ENCODE results near the gene FXYD1. TPM values are rescaled to one million over a fixed set of nuclear protein-coding genes. Genes with fewer than 3 reads are reported as not detected.

The FXYD1 gene
- total RNA-seq, 4 donors from 2014 or later: 10.6 to 29.2 TPM; not detected in 2

GRCh38 chr19:35104361-35104760, 34.3 kb upstream of the FXYD1 start:
- 87 to 88% methylated on average over 3 to 11 of the region's 11 CpGs for WGBS, 2 donors (ENCODE audit: low coverage in 1 of 2)
- Histone ChIP-seq H3K27me3 (no peaks in the 10 kb centered on the region), H3K9me3 (no peaks in the 10 kb centered on the region), H3K36me3 (no peaks in the 10 kb centered on the region), H3K27ac (no peak overlapping the region), H3K4me3 (no peak overlapping the region), H3K4me1 (peaks cover 0 to 10% (median 3%) of the 10 kb centered on the region in 4 donors)
- TF ChIP-seq CTCF (IDR thresholded peaks at IDR 0.05): no peak
- TF ChIP-seq POLR2AphosphoS5 (IDR thresholded peaks at IDR 0.05): no peak
- no peak for TF ChIP-seq EP300 (IDR thresholded peaks at IDR 0.05; ENCODE audit: low read depth)
- TF ChIP-seq POLR2A (IDR thresholded peaks at IDR 0.05): no peak
- DNase-seq: no peak
- intact Hi-C loops (cut with DNase I; ENCODE audit: low total_unique reads) (no loop called here), in situ Hi-C loops (cut with MboI; ENCODE audit: low pct_ligation_motif_present in 1 of 4, low pct_unique_long_range_greater_than_20kb in 1 of 4, low sequenced_read_pairs in 3 of 4) (no loop called here)

DNA sequence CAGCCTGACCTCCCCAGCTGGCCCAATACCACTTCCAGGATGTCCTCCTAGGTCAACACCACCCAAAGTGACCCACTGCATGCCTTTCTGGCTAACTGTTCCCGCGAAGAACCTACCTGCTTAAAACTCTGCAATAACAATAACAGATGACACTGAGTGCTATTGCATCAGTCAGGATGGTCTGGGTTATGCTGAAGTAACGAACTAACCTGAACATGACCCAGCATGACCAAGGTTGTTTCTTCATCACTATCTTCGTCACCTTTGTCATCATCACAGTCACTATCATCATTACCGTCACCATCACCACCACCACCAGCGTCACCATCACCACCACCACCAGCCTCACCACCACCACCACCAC, 33.6 kb upstream of the FXYD1 start:
- in situ Hi-C loops (cut with MboI; ENCODE audit: low pct_ligation_motif_present in 1 of 4, low pct_unique_long_range_greater_than_20kb in 1 of 4, low sequenced_read_pairs in 3 of 4) (no loop called here), intact Hi-C loops (cut with DNase I; ENCODE audit: low total_unique reads) (no loop called here)
- H3K27ac ChIP-seq: no peak overlapping the region
- TF ChIP-seq CTCF (IDR thresholded peaks at IDR 0.05) (no peak), POLR2AphosphoS5 (IDR thresholded peaks at IDR 0.05) (no peak), EP300 (IDR thresholded peaks at IDR 0.05; ENCODE audit: low read depth) (no peak), POLR2A (IDR thresholded peaks at IDR 0.05) (no peak)
- no peaks in the 10 kb centered on the region for H3K27me3 ChIP-seq
- 93 to 100% methylated on average over 1 to 6 of the region's 6 CpGs for WGBS, 2 donors (ENCODE audit: low coverage in 1 of 2)
- H3K36me3 ChIP-seq: no peaks in the 10 kb centered on the region
- H3K4me3 ChIP-seq: no peak overlapping the region
- peaks cover 0 to 17% (median 5%) of the 10 kb centered on the region in 4 donors for H3K4me1 ChIP-seq
- H3K9me3 ChIP-seq: no peaks in the 10 kb centered on the region
- DNase-seq: no peak

- Histone ChIP-seq H3K27ac (peak overlapping the region in 2 of 4 donors; percentile 2 to 17), H3K27me3 (no peaks in the 10 kb centered on the region), H3K4me1 (peaks cover 0 to 18% (median 5%) of the 10 kb centered on the region in 4 donors), H3K36me3 (no peaks in the 10 kb centered on the region), H3K9me3 (no peaks in the 10 kb centered on the region), H3K4me3 (no peak overlapping the region)
- TF ChIP-seq EP300 (IDR thresholded peaks at IDR 0.05; ENCODE audit: low read depth) (no peak), POLR2AphosphoS5 (IDR thresholded peaks at IDR 0.05) (no peak), POLR2A (IDR thresholded peaks at IDR 0.05) (no peak), CTCF (IDR thresholded peaks at IDR 0.05) (no peak)
- intact Hi-C loops (cut with DNase I; ENCODE audit: low total_unique reads) (no loop called here), in situ Hi-C loops (cut with MboI; ENCODE audit: low pct_ligation_motif_present in 1 of 4, low pct_unique_long_range_greater_than_20kb in 1 of 4, low sequenced_read_pairs in 3 of 4) (no loop called here)
- DNase-seq: no peak
- 86 to 92% methylated on average over 26 to 30 of the region's 30 CpGs for WGBS, 2 donors (ENCODE audit: low coverage in 1 of 2)
These were observed 33.0 kb upstream of the FXYD1 start for GRCh38 chr19:35105411-35106290.

- peak overlapping the region in 2 of 4 donors; percentile 2 to 17 for H3K27ac ChIP-seq
- no peaks in the 10 kb centered on the region for H3K9me3 ChIP-seq
- no peak for DNase-seq
- no peak for TF ChIP-seq POLR2AphosphoS5 (IDR thresholded peaks at IDR 0.05)
- no peak for TF ChIP-seq CTCF (IDR thresholded peaks at IDR 0.05)
- no peak for TF ChIP-seq POLR2A (IDR thresholded peaks at IDR 0.05)
- TF ChIP-seq EP300 (IDR thresholded peaks at IDR 0.05; ENCODE audit: low read depth): no peak
- H3K4me1 ChIP-seq: peaks cover 0 to 18% (median 5%) of the 10 kb centered on the region in 4 donors
- no peaks in the 10 kb centered on the region for H3K27me3 ChIP-seq
- WGBS, 2 donors (ENCODE audit: low coverage in 1 of 2): 96% methylated on average over 9 of the region's 9 CpGs; no CpG with 5 or more reads in 1 of the 2 donors
- in situ Hi-C loops (cut with MboI; ENCODE audit: low pct_ligation_motif_present in 1 of 4, low pct_unique_long_range_greater_than_20kb in 1 of 4, low sequenced_read_pairs in 3 of 4): no loop called here
- H3K4me3 ChIP-seq: no peak overlapping the region
- no peaks in the 10 kb centered on the region for H3K36me3 ChIP-seq
- intact Hi-C loops (cut with DNase I; ENCODE audit: low total_unique reads): no loop called here
These were observed 32.4 kb upstream of the FXYD1 start for GRCh38 chr19:35106291-35106583.

All from transverse colon (tissue), 4 donors.